HS-27A (cell line): Measurements from ENCODE around the gene NAT16.

Experiments
- DNase-seq: peaks from one replicate; pipeline ENCODE4 v3.0.0-alpha.2; 2012; ENCODE audit warnings: low read depth, missing footprints

The NAT16 gene

GRCh38 chr7:101170617-101171441 is 9.3 kb downstream of the NAT16 start:
- no peak for DNase-seq

- DNase-seq: no peak
Observed at GRCh38 chr7:101169838-101170551, 10.1 kb downstream of the NAT16 start.

GRCh38 chr7:101169110-101169837 is 10.8 kb downstream of the NAT16 start:
- DNase-seq: no peak

GRCh38 chr7:101168412-101169049 is 11.6 kb downstream of the NAT16 start:
- no peak for DNase-seq

GRCh38 chr7:101167645-101168411 is 12.3 kb downstream of the NAT16 start:
- DNase-seq: no peak

- no peak for DNase-seq
Observed at GRCh38 chr7:101166909-101167644, 13.0 kb downstream of the NAT16 start.

GRCh38 chr7:101166648-101166908 is 13.5 kb downstream of the NAT16 start:
- DNase-seq: no peak

- no peak for DNase-seq
Observed at GRCh38 chr7:101165958-101166647, 14.0 kb downstream of the NAT16 start.

GRCh38 chr7:101165075-101165957 is 14.8 kb downstream of the NAT16 start, which contains the start of gene VGF:
Gene VGF (minus strand): TSS chr7:101165569. CDS start chr7:101164843, 726 bp downstream.
- no peak for DNase-seq

GRCh38 chr7:101164071-101164840 is 15.8 kb downstream of the NAT16 start:
- no peak for DNase-seq

- DNase-seq: no peak
Observed at GRCh38 chr7:101163279-101164070, 16.6 kb downstream of the NAT16 start.

GRCh38 chr7:101162551-101163278 is 17.4 kb downstream of the NAT16 start:
- no peak for DNase-seq

GRCh38 chr7:101161692-101162471 is 18.2 kb downstream of the NAT16 start:
- DNase-seq: no peak

GRCh38 chr7:101160910-101161309 is 19.2 kb downstream of the NAT16 start:
- no peak for DNase-seq

GRCh38 chr7:101159696-101160674 is 20.1 kb downstream of the NAT16 start:
- no peak for DNase-seq
